Measurements from ENCODE around the gene SGMS1. TPM values are rescaled to one million over a fixed set of nuclear protein-coding genes. Genes with fewer than 3 reads are reported as not detected.

SGMS1 gene
- total RNA-seq, 2 donors from 2014 or later: 32.5 to 35.9 TPM

- Histone ChIP-seq H3K27ac (no peak overlapping the region), H3K36me3 (no peaks in the 10 kb centered on the region), H3K9me3 (no peaks in the 10 kb centered on the region), H3K4me3 (no peak overlapping the region), H3K27me3 (no peaks in the 10 kb centered on the region), H3K4me1 (no peaks in the 10 kb centered on the region)
- TF ChIP-seq, protein P1, sequence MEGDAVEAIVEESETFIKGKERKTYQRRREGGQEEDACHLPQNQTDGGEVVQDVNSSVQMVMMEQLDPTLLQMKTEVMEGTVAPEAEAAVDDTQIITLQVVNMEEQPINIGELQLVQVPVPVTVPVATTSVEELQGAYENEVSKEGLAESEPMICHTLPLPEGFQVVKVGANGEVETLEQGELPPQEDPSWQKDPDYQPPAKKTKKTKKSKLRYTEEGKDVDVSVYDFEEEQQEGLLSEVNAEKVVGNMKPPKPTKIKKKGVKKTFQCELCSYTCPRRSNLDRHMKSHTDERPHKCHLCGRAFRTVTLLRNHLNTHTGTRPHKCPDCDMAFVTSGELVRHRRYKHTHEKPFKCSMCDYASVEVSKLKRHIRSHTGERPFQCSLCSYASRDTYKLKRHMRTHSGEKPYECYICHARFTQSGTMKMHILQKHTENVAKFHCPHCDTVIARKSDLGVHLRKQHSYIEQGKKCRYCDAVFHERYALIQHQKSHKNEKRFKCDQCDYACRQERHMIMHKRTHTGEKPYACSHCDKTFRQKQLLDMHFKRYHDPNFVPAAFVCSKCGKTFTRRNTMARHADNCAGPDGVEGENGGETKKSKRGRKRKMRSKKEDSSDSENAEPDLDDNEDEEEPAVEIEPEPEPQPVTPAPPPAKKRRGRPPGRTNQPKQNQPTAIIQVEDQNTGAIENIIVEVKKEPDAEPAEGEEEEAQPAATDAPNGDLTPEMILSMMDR (IDR thresholded peaks at IDR 0.05): no peak
- no peak for DNase-seq (ENCODE audit: low spot score)
Measured at GRCh38 chr10:50440489-50440888, 183.3 kb downstream of the SGMS1 start.

DNA sequence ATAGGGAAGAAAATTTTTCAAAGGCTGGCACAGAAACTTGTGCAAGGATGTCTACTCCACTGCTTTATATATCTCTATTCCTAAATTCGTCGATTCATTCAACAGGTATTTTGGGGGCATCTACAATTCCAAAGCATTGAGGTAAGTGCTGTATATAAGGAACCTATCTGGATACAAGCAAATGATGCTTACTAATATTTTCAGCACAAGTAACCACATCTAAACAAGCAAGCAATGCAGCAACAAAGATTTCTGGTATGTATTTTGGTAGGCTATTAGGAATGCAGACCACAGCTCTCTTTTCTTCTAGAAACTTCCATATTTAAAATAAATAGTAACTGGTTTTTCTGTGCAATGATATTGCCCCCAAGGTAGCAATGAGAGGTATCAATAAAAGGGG lies 183.9 kb downstream of the SGMS1 start:
- TF ChIP-seq, protein P1 (IDR thresholded peaks at IDR 0.05): no peak
- no peak for DNase-seq (ENCODE audit: low spot score)
- Histone ChIP-seq H3K4me3 (no peak overlapping the region), H3K27me3 (no peaks in the 10 kb centered on the region), H3K27ac (no peak overlapping the region), H3K9me3 (no peaks in the 10 kb centered on the region), H3K36me3 (no peaks in the 10 kb centered on the region), H3K4me1 (no peaks in the 10 kb centered on the region)

- no peaks in the 10 kb centered on the region for H3K36me3 ChIP-seq
- H3K27ac ChIP-seq: no peak overlapping the region
- TF ChIP-seq, protein P1 (IDR thresholded peaks at IDR 0.05): no peak
- DNase-seq (ENCODE audit: low spot score): no peak
- no peaks in the 10 kb centered on the region for H3K4me1 ChIP-seq
- no peak overlapping the region for H3K4me3 ChIP-seq
- H3K9me3 ChIP-seq: no peaks in the 10 kb centered on the region
- no peaks in the 10 kb centered on the region for H3K27me3 ChIP-seq
Measured at GRCh38 chr10:50439187-50439586, 184.6 kb downstream of the SGMS1 start.

DNA sequence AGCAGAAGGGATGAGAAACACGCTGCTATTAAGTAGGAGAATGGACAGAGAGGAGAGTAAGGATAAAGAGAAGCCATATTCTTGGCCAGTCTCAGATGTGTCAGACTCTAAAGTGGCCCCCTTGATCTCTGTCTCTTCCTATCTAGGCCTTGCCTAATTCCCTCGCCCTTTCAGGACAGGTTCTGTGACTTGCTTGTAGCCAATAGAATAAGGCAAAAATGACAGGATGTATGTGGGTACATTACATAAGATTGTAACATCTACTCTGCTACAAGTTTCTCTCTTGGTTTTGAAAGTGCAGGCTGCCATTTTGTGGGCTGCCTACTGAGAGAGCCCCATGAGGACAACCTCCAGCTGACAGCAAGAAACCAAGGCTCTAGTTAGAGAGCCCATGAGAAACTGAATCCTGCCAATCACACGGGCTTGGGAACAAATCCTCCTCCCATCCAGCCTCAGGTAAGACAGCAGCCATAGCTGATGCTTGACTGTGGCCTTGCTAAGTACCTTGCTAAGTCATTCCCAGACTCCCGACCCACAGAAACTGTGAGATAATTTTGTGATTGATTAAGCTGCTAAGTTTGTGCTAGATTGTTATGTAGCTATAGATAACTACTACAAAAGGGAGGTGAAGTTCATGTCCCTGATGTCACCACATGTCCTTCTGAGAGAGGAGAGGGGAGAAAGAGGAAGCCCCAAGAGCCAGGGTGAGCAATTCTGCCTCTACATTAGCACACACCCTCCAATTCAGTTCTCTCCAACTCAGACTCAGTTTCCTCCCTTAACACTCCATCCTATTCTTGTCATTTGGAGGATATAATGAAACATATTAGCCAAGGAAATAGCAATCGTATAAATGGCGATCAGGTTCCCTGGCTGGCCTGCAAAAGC lies 185.5 kb downstream of the SGMS1 start:
- Histone ChIP-seq H3K9me3 (no peaks in the 10 kb centered on the region), H3K36me3 (no peaks in the 10 kb centered on the region), H3K4me1 (no peaks in the 10 kb centered on the region), H3K4me3 (no peak overlapping the region), H3K27me3 (no peaks in the 10 kb centered on the region), H3K27ac (no peak overlapping the region)
- TF ChIP-seq, protein P1 (IDR thresholded peaks at IDR 0.05): no peak
- DNase-seq (ENCODE audit: low spot score): no peak

DNA sequence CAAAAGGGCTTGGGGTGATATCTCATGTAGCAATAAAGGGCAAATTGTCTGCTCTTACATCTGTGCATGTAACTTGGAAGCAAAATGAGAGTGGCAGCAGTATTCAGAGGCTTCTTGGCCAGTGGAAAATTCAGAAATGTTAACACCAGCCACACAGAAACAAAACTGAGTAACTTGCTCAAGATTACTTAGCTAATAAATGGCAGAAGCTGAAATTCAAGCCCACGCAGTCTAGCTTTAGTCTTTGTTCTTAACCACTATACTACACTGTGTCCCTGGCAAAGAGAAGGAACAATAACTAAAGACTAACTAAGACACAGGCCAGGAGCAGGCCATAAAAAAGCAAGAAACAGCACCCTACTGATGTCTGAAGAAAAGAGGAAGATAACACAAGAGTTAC lies 186.5 kb downstream of the SGMS1 start:
- H3K4me3 ChIP-seq: no peak overlapping the region
- no peaks in the 10 kb centered on the region for H3K27me3 ChIP-seq
- no peak overlapping the region for H3K27ac ChIP-seq
- H3K36me3 ChIP-seq: no peaks in the 10 kb centered on the region
- TF ChIP-seq, protein P1 (IDR thresholded peaks at IDR 0.05): no peak
- DNase-seq (ENCODE audit: low spot score): no peak
- peaks cover 0 to 1% of the 10 kb centered on the region in 2 donors for H3K4me1 ChIP-seq
- H3K9me3 ChIP-seq: no peaks in the 10 kb centered on the region

Measured in right atrium auricular region (tissue), 2 donors.